ENCODE results near the gene UNC13C. TPM values are rescaled to one million over a fixed set of nuclear protein-coding genes. Genes with fewer than 3 reads are reported as not detected.
A peak's percentile ranks its signal among the peaks of the same experiment; 100 is the strongest.

UNC13C gene
- total and polyA plus RNA-seq, 10 of the 15 experiments (the other 5 are each of a cell fraction or from before 2014, with no cell fraction given) = 9.9 to 81.3 (median 25.0) TPM

DNA sequence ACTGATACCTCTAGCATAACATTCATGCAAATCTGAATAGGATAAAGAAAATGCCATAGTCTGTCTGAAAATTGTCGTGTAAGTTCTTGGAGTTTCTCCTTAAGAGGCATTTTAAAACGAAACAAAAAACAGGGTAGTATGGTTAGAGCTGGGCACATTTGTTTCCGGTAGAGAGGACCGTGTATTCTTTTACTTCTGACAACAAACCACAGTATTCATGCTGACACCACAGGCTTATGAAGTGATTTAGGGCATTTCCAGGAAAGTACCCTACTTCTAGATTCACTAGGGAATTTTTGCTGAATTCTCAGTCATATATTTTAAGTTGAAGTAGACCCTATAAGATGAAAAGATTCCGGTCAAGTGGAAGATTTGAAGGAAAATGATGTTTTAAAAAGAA, 541.3 kb downstream of the UNC13C start (continued):
- peak; percentile 42 to 53; a peak in 2 of 4 replicates for TF ChIP-seq EP300 (IDR thresholded peaks at IDR 0.05; ENCODE audit: borderline replicate concordance in 1 of 2, control insufficient read depth in 1 of 2, low read depth in 2 of 2, low read length in 2 of 2)
- TF ChIP-seq FOXM1 (IDR thresholded peaks at IDR 0.05; ENCODE audit: low read depth, low read length) = no peak
- TF ChIP-seq YBX1 (IDR thresholded peaks at IDR 0.05) = no peak
- TF ChIP-seq, protein P1, sequence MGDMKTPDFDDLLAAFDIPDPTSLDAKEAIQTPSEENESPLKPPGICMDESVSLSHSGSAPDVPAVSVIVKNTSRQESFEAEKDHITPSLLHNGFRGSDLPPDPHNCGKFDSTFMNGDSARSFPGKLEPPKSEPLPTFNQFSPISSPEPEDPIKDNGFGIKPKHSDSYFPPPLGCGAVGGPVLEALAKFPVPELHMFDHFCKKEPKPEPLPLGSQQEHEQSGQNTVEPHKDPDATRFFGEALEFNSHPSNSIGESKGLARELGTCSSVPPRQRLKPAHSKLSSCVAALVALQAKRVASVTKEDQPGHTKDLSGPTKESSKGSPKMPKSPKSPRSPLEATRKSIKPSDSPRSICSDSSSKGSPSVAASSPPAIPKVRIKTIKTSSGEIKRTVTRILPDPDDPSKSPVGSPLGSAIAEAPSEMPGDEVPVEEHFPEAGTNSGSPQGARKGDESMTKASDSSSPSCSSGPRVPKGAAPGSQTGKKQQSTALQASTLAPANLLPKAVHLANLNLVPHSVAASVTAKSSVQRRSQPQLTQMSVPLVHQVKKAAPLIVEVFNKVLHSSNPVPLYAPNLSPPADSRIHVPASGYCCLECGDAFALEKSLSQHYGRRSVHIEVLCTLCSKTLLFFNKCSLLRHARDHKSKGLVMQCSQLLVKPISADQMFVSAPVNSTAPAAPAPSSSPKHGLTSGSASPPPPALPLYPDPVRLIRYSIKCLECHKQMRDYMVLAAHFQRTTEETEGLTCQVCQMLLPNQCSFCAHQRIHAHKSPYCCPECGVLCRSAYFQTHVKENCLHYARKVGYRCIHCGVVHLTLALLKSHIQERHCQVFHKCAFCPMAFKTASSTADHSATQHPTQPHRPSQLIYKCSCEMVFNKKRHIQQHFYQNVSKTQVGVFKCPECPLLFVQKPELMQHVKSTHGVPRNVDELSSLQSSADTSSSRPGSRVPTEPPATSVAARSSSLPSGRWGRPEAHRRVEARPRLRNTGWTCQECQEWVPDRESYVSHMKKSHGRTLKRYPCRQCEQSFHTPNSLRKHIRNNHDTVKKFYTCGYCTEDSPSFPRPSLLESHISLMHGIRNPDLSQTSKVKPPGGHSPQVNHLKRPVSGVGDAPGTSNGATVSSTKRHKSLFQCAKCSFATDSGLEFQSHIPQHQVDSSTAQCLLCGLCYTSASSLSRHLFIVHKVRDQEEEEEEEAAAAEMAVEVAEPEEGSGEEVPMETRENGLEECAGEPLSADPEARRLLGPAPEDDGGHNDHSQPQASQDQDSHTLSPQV (IDR thresholded peaks at IDR 0.05) = no peak
- TF ChIP-seq EZH2 (IDR thresholded peaks at IDR 0.05; ENCODE audit: borderline replicate concordance, control insufficient read depth, low read depth, low read length) = no peak
- 0 out of 2 replicates have a peak, but pooled peaks have one; percentile 51 for TF ChIP-seq MTA2 (IDR thresholded peaks at IDR 0.05; ENCODE audit: low read depth)
- TF ChIP-seq IKZF2 (IDR thresholded peaks at IDR 0.05) = peak; percentile 88
- peak; percentile 65 for TF ChIP-seq NFIC (IDR thresholded peaks at IDR 0.05; ENCODE audit: low read depth, low read length)
- no peak for TF ChIP-seq POLR2AphosphoS2 (IDR thresholded peaks at IDR 0.05; ENCODE audit: low read depth, low read length)
- TF ChIP-seq MEF2A (IDR thresholded peaks at IDR 0.05; ENCODE audit: insufficient read depth, low read depth, low read length) = no peak
- no peak for TF ChIP-seq POLR2A (IDR thresholded peaks at IDR 0.05; ENCODE audit: low read depth, low read length)
- no peak for TF ChIP-seq HDAC2 (IDR thresholded peaks at IDR 0.05)
- TF ChIP-seq TAF1 (IDR thresholded peaks at IDR 0.05; ENCODE audit: borderline replicate concordance, low read depth, low read length) = no peak
- peak; percentile 43; the same call in 1 of the 3 replicates for TF ChIP-seq POU2F2 (IDR thresholded peaks at IDR 0.05; ENCODE audit: borderline replicate concordance, low read depth, low read length)
- no peak for TF ChIP-seq SIN3A (IDR thresholded peaks at IDR 0.05; ENCODE audit: low read depth, low read length)
- TF ChIP-seq PAX5 (IDR thresholded peaks at IDR 0.05; ENCODE audit: borderline replicate concordance, low read depth, low read length) = no peak
- TF ChIP-seq, protein P2, sequence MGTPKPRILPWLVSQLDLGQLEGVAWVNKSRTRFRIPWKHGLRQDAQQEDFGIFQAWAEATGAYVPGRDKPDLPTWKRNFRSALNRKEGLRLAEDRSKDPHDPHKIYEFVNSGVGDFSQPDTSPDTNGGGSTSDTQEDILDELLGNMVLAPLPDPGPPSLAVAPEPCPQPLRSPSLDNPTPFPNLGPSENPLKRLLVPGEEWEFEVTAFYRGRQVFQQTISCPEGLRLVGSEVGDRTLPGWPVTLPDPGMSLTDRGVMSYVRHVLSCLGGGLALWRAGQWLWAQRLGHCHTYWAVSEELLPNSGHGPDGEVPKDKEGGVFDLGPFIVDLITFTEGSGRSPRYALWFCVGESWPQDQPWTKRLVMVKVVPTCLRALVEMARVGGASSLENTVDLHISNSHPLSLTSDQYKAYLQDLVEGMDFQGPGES (IDR thresholded peaks at IDR 0.05) = no peak
- no peak for TF ChIP-seq FOXK2 (IDR thresholded peaks at IDR 0.05)
- peak; percentile 87 for TF ChIP-seq IKZF1 (conservative IDR thresholded peaks at IDR 0.05)
- TF ChIP-seq DPF2 (IDR thresholded peaks at IDR 0.05) = 0 out of 2 replicates have a peak, but pooled peaks have one; percentile 46
- no peak for TF ChIP-seq FOS (IDR thresholded peaks at IDR 0.05; ENCODE audit: borderline replicate concordance, extremely low read depth, insufficient read length)
- no peak for TF ChIP-seq MYC (IDR thresholded peaks at IDR 0.05; ENCODE audit: insufficient read depth, insufficient read length, insufficient replicate concordance, low read length, severe bottlenecking)
- TF ChIP-seq ZNF217 (IDR thresholded peaks at IDR 0.05) = no peak
- peak; percentile 30; the same call in 1 of the 2 replicates for TF ChIP-seq ATF7 (IDR thresholded peaks at IDR 0.05; ENCODE audit: low read depth)
- no peak for TF ChIP-seq BACH1 (IDR thresholded peaks at IDR 0.05; ENCODE audit: borderline replicate concordance)

All from GM12878 (cell line).